ENCODE data around the gene SPN. TPM values are rescaled to one million over a fixed set of nuclear protein-coding genes. Genes with fewer than 3 reads are reported as not detected.

SPN gene
- polyA plus RNA-seq, 1 of the 3 experiments (the other 2 are of a cell fraction) = 0.10 TPM

GRCh38 chr16:29663807-29664090 is 702 bp downstream of the SPN start:
- CTCF ChIA-PET = no interaction called here
- no peak overlapping the region for H2AFZ ChIP-seq (ENCODE audit: low read depth)
- 74% methylated on average over 3 of the region's 3 CpGs for WGBS (ENCODE audit: low lambda C conversion rate)

More at GRCh38 chr16:29663807-29664090, 702 bp downstream of the SPN start:
- H4K20me1 ChIP-seq (ENCODE audit: insufficient read depth) = no peaks in the 10 kb centered on the region
- no peaks in the 10 kb centered on the region for H3K36me3 ChIP-seq (replicated peaks in 1 of 2; ENCODE audit: control insufficient read depth in 1 of 2, insufficient read depth in 2 of 2, low read length in 1 of 2)
- no peaks in the 10 kb centered on the region for H3K27me3 ChIP-seq (ENCODE audit: insufficient read depth)
- no peak overlapping the region for H3K4me3 ChIP-seq (ENCODE audit: low read depth in 2 of 2, low read length in 1 of 2)
- H3K4me2 ChIP-seq = no peak overlapping the region
- POLR2A ChIA-PET = no interaction called here
- TF ChIP-seq MEF2A (IDR thresholded peaks at IDR 0.05; ENCODE audit: borderline replicate concordance, low read depth) = no peak
- no peak for TF ChIP-seq GATA2 (CRISPR knock-in tag; IDR thresholded peaks at IDR 0.05)
- no peak for TF ChIP-seq FOXJ3 (CRISPR knock-in tag; IDR thresholded peaks at IDR 0.05)
- TF ChIP-seq SMC3 (IDR thresholded peaks at IDR 0.05; ENCODE audit: low read depth, low read length) = no peak
- no peak for TF ChIP-seq NFIC (IDR thresholded peaks at IDR 0.05; ENCODE audit: borderline replicate concordance)
- no peak for TF ChIP-seq REST (IDR thresholded peaks at IDR 0.05; ENCODE audit: low read depth, low read length)
- TF ChIP-seq FOSL2 (IDR thresholded peaks at IDR 0.05; ENCODE audit: borderline replicate concordance, low read depth) = no peak
- TF ChIP-seq NRF1 (IDR thresholded peaks at IDR 0.05; ENCODE audit: low read depth, low read length) = no peak
- TF ChIP-seq USF1 (IDR thresholded peaks at IDR 0.05; ENCODE audit: borderline replicate concordance, low read depth) = no peak
- TF ChIP-seq CHD2 (IDR thresholded peaks at IDR 0.05; ENCODE audit: low read length, partially characterized antibody) = no peak
- no peak for TF ChIP-seq ELF1 (IDR thresholded peaks at IDR 0.05)
- no peak for TF ChIP-seq SIN3A (IDR thresholded peaks at IDR 0.05; ENCODE audit: borderline replicate concordance, low read depth, low read length)
- no peak for TF ChIP-seq PBX3 (IDR thresholded peaks at IDR 0.05)
- TF ChIP-seq RAD21 (IDR thresholded peaks at IDR 0.05; ENCODE audit: low read length) = no peak
- no peak for TF ChIP-seq RCOR1 (IDR thresholded peaks at IDR 0.05; ENCODE audit: low read length)
- no peak for TF ChIP-seq GABPA (IDR thresholded peaks at IDR 0.05; ENCODE audit: low read depth)
- no peaks in the 10 kb centered on the region for H3F3A ChIP-seq (replicated peaks; ENCODE audit: insufficient read depth)
- no peaks in the 10 kb centered on the region for H3K79me2 ChIP-seq (ENCODE audit: insufficient read depth)
- no peak overlapping the region for H3K27ac ChIP-seq (ENCODE audit: low read depth in 2 of 2, low read length in 1 of 2)
- no peaks in the 10 kb centered on the region for H3K9me2 ChIP-seq
- no peak for DNase-seq
- no peaks in the 10 kb centered on the region for H3K9me3 ChIP-seq
- no peak overlapping the region for H3K9ac ChIP-seq
- H3K4me1 ChIP-seq (ENCODE audit: control insufficient read depth in 1 of 2, insufficient read depth in 2 of 2, low read depth in 1 of 2, low read length in 1 of 2) = peaks cover 0 to 2% of the 10 kb centered on the region in 2 experiments; a peak in 1 of 4 replicates

All from SK-N-SH (cell line).